Posterior cingulate gyrus (tissue), 11 donors: Measurements from ENCODE around the gene OSBPL2.

ENCODE experiments used
- DNase-seq, 10 donors: peaks; one replicate each; pipeline versions ENCODE4 v3.0.0 to v3.0.0-alpha.2; 2020 to 2021; ENCODE audit warnings: mixed read lengths in 3 of 10
- intact Hi-C: fragments of 100-400 bp; cut with DNase I; formaldehyde crosslinking; loops from one replicate; pipeline ENCODE4 v1.15.1; 2023

The OSBPL2 gene

DNA sequence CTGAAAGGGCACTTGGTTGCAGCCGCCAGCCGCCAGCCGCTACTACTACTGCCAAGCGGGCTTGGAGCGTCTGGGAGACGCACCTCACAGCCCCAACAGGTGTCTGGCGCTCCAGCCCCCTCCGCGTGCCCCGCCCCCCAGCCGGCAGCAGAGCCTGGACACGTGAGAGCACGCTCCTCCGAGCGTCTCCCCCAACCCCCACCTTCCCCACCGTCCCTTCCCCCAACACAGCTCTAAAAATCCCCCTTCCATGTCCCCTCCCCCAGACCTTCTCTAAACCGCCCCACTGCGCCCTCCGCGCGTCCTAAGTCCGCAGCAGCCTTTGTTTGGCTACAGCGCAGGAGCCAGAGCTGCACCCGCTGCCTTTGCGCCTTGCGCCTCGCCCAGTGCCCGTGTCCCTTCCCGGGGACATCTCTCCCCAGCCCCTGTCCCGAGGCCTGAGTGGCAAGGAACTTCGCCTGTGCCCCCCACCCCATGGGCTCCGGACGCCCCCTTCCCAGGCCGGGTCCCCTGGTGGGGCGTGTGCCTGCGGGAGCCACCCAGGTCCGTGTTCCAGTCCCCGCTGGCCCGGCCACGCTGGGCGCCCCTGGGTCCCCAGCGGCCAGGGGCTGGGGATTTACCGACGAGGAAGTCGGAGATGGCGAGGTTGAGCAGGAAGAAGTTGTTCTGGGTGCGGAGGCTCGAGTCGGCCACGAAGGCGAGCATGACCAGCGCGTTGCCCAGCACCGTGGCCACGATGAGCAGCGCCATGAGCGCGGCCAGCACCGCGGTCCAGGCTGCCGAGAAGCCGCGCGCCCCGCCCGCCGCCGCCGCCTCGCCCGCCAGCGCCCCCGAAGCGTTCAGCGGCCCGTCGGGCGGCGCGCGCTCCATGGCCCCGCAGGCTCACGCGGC is 19.0 kb upstream of the OSBPL2 start:
- peak in 1 of 10 donors; percentile 85 for DNase-seq
- intact Hi-C loops: no loop called here

DNA sequence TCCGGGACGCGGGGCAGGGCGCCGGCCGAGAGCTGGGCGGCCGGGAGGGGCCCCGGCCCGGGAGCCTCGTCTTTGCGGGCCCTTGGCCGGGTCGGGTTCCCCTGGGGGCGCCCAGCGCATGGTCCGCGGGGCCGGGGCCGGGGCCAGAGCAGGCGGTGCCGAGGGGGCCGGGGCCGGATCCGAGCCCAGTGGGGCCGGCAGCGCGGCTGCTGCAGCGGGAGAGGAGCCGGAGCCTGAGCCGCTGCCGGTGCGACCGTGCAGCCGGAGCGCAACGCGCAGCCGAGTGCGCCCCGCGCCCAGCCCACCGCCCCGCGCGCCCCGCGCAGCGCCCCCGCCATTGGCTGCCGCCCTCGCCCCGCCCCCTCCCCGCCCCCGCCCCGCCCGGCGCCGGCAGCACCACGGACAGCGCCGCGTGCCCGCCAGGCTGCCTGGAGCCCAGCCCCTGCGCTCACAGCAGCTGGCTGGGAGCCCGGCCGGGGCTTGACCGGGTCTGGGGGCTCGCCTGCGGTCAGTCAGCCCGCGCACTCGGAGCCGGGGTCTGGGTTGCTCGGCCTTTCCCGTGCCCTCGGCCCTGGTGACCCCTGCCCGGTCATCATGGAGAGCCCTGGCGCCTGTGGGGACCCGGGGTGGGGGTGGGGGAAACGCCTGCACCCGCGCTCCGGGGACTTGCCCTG is 18.2 kb upstream of the OSBPL2 start, which contains the start of gene HRH3:
TSS of gene HRH3 (minus strand) at position 287 of the 674 bp plus-strand sequence. CDS start 308 bp downstream, outside the sequence.
- intact Hi-C loops: no loop called here
- peak in 2 of 10 donors; percentile 50 to 91 for DNase-seq

DNA sequence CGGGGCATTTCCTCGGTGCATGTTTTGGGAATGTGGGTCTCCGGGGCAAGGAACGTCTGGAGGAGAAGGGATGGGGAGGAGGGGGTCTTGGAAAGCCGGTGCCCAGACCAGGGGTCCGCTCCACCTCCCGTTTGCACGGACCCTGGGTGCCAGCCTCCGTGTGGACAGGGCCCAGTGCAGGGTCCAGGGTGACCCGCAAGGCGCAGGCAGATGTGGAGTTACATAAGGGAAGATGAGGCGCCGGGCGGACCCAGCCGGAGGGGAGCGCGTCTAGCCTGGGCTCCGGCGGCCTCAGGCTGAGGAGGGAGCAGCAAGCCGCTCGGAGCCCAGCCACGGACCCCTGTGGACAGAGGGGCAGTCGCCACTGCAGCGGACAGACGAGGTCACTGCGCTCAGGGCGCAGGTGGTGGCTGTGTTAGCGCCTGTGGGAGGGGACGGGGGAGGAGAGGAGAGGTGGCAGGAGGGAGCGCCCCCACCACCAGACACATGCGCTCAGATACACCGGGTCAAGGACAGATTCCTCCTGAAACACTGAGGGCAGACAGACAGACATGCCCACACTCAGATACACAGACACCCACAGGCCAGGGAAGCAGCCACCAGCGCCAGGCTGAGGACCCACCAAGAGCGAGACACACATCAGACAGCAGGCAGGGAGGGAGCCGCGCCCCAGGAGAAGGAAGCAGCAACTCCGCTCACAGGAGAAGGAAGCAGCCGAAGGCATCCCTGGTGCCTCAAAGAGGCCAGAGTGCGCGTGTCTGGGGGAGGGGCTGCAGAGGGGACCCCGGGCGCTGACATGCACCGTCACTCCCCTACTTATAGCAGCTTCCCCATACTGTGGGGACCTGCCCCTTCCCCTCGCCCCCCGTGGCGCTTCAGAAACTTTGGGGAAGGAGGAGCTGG is 17.4 kb upstream of the OSBPL2 start:
- intact Hi-C loops: no loop called here
- no peak for DNase-seq

DNA sequence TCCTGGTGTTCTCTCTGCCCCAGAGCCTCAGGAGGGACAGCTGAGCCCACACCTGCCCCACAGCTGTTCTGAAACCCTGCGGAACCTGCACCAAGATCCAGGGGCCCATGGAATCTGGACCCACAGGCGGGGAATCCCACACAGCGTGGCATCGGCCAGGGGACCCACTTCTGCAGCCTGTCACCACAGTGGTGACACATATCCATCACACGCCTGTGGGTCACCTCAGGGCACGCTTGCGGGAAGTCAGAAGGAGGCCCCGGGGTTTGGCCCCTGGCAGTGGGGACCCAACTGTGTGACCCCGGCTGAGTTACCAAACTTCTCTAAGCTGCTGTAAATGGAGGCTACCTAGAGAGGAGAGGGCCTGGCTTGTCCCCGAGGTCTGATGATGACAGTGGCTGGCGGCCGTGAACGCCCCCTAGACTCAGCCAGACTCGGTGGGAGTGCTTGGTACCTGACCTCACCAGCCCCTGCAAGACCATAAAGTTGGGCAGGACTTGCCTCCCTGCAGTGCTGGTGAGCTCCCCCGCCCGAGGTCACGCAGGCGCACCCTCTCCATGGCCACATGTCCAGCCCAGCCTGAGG is 16.0 kb upstream of the OSBPL2 start:
- intact Hi-C loops: no loop called here

DNA sequence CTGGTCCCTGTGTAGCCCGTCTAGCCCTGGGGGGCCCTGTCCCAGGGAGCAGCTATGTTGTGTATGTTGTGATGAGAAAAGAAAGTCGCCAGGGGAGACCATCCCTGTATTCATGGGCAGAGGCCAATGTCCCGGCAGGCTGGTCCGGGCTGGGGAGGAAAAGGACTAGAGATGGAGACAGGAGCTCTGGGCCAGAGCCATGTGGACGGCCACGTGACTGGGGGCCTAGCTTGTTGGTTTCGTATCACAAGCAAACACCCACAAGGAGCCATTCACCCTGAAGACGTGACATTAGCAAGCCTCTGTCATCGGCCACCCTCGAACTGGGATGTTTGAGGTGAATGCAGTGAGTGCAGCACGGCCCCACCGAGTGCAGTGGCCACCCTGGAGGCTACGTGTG is 15.3 kb upstream of the OSBPL2 start:
- intact Hi-C loops: no loop called here
- no peak for DNase-seq

More for the DNA sequence above, 16.0 kb upstream of the OSBPL2 start:
- no peak for DNase-seq

DNA sequence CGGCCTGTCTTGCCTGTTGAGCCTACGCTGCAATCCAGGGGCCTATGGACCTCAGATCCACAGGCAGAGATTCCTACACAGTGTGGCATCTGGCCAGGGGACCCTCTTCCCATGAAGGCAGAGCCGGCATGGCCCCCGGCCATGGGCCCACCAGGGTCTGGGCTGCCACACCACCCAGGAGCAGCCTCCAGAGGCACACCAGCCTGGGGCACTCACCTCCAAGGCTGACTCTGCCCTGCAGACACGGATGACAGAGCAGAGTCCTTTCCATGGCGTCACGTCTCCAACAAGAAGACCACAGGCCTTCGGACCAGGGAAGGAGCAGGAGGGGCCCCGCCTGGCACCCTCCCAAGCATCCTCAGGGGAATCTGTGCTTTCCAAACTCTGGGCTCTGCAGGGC is 14.8 kb upstream of the OSBPL2 start:
- intact Hi-C loops: no loop called here

DNA sequence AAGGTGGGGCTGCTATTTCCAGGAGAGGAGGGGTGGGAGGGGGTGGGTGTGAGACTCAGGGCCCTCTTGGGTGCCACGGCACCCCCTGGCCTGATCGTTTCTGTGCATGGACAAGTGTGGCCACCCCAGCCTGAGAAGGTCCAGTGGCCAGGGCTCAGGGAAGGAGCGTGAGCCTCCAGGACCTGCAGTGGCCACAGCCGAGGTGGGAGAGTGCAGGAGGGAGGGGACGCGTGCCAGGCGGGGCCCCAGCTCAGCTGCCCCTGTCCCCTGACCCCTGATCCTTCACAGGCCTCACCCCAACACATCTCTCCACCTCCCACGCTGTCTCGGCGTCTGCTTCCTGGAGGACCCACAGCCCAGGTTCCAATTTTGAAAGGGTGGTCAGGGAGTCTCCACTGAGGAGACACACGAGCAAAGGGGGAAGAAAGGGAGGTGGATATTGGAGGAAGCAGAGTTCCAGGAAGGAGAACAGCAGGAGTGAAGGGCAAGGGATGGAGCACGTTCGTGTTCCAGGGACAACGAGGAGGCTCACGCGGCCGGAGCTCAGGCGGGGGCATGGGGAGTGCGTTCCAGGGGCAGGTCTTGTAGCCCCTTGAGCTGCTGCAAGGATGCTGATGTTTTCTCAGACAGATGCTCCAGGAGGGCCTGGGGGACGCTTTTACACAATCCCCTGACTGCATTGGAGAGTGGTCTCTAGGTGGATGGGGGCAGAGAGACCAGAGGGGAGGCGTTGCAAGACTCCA is 14.0 kb upstream of the OSBPL2 start:
- no peak for DNase-seq

More for the DNA sequence above, 14.8 kb upstream of the OSBPL2 start:
- DNase-seq: no peak

DNA sequence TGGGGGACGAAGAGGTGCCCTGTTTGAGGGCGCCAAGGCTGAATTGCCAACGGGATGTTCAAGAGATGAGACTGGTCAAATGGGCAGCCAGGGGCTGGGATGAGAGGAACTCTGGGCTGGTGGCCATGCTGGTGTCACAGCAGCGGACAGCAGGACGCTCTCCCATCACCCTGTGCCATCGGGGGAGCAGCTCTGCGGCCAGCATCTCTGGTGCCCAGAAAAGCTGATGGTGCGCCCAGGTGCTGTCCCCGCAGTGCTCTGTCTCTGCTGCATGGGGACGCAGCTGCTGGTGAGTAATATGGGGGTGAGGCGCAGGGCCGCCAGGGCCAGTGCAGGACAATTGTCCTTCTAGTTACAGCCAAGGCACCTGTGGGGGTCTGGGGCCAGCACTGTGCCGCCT is 13.3 kb upstream of the OSBPL2 start:
- no peak for DNase-seq
- intact Hi-C loops: no loop called here

More for the DNA sequence above, 14.0 kb upstream of the OSBPL2 start:
- intact Hi-C loops: no loop called here

DNA sequence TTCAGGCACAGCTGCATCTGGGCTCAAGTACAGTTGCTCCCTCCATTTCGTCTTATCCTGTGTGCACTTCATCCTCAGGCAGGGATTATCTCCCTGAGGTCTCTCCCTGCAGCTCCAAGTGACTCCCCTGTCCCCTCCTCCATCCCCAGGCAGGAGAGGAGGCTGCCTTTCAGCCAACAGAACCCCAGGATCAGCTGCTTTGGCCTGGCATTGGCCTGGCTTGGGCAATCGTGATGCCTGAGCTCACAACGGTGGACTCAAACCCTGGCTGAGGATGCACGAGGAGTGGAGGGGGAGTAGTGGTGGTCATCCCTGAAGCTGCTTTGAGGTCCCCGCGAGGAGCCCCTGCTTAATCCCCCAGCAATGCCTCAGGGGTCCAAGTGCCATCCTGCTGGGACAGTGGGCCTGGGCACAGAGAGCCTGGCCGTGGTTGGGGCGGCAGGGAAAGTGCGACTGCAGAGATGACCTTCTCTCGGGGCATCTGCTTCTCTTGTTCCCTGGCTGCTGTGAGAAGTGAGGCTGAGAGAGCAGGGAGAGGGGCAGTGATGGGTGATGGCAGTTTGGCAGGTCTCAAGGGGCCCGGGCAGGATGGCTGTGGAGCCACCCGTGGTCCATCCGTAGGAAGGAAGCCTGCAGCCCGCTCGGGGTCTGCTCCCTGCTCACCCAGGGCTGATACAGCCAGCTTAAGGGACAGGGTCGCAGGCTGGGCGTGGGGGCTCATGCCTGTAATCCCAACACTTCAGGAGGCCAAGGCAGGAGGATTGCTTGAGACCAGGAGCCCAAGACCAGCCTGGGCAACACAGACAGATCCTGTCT is 12.3 kb upstream of the OSBPL2 start:
- no peak for DNase-seq
- intact Hi-C loops: no loop called here

DNA sequence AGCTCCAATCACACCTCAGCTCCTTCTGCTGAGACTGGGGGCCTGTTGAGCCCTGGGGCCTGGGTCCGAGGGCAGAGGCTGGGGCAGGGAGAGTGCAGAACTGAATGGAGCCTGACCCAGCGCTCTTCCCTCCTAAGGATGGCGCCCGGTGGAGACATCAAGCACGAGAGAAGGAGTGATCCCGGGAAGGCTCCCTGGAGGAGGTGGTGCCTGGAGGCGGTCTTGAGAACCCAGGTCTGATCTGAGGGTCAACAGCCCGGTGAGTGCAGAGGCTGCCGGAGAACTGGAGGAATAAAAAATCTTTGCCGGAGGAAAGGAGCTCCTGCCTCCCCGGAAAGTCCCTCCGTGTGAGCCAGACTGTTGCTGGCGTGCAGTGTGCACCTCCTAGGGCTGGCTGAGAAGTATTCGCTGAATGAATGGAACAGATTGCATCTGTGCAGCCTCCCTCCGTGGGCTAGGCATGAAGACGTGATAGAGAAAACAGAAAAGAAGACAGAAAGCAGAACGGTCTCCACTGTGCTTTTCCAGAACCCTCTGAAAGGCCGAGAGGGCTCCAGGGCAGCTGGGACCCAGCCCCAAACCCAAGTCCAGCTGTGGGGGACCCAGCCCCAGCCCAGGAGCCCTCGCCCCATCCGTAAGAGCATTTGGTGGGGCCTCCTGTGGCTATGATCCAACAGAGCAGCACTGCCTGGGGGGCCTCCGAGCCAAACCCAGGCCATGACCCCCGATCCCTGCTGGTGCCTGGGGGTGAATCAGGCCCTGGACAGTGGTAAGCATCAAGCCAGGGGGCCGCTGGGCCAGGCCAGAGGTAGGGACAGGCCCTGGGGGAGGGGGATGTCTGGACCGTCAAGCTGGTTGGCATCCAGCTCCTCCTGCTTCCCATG is 11.4 kb upstream of the OSBPL2 start:
- intact Hi-C loops: no loop called here
- peak in 5 of 10 donors; percentile 29 to 92 (median 60) for DNase-seq

DNA sequence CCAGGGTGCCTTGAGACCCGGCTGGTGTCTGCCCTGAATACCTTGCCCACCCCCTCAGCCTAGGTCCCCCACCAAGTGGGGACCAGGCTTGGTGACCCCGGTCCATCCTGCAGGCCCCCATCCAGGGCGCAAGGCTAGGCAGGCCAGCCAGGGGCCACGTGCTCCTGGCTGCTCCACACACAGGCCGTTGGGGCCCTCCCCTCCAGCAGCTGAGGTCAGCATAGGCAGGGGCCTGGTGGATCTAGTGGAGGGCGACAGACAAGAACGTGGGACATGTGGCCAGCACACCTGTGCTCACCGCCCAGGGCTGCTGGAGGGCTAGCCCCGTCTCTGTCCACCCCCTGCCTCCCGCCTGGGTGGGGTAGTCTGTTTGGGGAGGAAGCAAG is 10.7 kb upstream of the OSBPL2 start:
- intact Hi-C loops: no loop called here
- no peak for DNase-seq

DNA sequence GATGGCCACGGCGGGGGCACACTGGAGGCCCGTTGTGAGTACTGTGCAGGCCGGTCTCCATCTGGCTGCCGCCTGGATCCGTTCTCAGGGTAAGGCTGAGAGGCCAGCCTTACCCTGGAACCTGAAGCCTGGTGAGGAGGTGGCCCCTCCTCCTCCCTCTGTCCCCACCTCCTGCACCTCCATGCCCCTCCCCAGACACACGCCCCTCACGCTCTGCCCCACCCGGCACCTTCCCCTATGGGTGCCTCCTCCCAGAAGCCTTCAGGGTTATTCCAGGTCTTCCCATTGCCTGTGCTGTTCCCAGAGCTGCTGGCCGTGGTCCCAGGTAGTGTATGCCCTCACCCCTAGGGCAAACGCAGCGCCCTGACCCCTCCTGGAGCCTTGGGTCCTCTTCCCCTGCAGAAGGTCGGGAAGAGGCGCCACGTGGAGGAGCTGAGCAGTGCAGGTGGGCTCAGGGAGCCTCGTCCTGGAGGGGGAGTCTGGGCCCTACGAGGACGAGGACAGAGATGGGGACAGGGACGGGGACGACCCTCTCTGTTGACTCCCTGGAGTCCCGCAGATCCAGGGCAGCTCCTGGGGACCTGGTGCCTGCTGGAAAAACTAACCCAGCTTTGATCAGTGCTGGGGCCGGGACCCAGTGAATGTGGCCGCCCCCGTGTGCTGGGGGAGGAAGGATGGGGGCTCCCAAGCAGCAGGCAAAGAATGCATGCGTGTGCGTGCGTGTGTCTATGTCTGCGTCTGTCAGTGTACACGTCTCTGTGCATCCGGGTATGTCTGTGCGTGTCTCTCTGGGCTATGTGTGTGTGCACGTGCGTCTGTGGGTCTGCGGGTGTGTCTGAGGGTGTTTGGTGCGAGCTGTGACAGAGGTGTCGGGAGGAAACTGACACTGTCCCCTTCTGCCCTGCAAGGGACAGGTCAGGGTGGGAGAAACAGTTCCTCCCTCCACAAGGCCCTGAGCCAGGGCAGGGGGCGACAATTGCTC is 10.1 kb upstream of the OSBPL2 start:
- intact Hi-C loops: no loop called here
- no peak for DNase-seq

DNA sequence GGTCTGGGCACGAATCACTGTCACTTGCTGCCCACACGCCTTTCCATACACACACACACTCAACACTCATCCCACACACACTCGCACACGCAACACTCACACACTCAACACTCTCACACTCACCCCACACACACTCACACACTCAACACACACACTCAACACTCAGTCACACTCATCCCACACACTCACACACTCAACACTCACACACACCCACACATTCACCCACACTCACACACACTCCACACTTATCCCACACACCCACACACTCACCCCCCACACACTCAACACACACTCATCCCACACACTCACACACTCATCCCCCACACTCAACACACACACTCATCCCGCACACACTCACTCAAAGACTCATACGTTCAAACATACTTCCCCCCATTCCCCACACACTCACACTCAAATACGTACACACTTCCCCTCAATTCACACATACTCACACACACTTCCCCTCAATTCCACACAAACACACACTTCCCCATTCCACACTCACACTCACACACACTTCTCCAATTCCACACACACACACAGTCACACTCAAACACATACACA is 9.3 kb upstream of the OSBPL2 start:
- DNase-seq: no peak
- intact Hi-C loops: no loop called here

DNA sequence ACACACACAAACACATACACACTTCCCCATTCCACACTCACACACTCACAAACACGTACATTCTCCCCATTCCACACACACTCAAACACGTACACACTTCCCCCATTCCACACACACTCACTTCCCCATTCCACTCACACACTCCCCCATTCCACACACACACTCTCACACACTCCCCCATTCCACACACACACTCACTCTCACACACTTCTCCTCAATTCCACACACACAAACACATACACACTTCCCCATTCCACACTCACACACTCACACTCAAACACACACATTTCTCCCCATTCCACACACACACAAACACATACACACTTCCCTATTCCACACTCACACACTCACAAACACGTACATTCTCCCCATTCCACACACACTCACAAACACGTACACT is 8.7 kb upstream of the OSBPL2 start:
- no peak for DNase-seq
- intact Hi-C loops: loop anchor here (10.0 kb wide), 1 partner anchor 105 kb away; the partner anchor contains the start of gene LSM14B

DNA sequence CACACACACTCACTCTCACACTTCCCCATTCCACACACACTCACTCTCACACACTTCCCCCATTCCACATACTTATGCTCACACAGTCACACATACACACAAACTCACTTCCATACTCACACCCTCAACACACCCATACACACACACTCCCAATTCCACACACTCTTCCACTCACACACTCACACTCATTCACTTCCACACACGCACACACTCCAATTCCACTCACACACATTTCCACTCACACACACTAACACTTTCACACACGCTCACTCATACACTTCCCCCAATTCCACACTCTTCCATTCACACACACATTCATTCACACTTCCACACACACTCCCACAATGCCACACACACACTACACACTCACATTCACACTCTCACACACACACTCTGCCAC is 8.0 kb upstream of the OSBPL2 start:
- intact Hi-C loops: loop anchor here (10.0 kb wide), 1 partner anchor 105 kb away; the partner anchor contains the start of gene LSM14B

DNA sequence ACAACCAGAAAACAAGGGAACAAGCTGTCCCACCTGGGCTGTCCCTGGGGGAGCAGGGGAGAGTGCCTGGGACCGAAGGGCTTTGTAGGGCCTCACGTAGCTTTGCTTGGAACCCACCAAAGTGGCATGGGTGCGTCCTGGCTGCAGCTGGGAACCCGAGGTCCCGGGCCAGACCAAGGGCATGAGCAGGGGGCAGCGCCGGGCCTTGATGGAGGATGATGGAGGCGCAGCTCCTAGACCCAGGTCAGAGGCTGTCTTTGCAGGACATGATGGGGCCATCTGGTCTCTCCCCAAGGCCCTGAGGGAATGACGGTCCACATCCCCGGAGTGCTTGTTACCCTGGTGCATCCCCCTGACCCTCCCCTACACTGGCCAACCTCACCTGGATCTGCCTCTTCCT is 7.6 kb upstream of the OSBPL2 start:
- intact Hi-C loops: loop anchor here (10.0 kb wide), 1 partner anchor 106 kb away; the partner anchor contains the start of gene LSM14B
- no peak for DNase-seq

More for the DNA sequence above, 8.0 kb upstream of the OSBPL2 start:
- DNase-seq: no peak
